CD4-positive, alpha-beta T cell treated with Interleukin-21 for 1 hour (primary cell): ENCODE measurements around the gene GMDS.

Source experiments
- DNase-seq: peaks from one replicate; pipeline ENCODE4 v3.0.0-alpha.2; 2020

The GMDS gene

DNA sequence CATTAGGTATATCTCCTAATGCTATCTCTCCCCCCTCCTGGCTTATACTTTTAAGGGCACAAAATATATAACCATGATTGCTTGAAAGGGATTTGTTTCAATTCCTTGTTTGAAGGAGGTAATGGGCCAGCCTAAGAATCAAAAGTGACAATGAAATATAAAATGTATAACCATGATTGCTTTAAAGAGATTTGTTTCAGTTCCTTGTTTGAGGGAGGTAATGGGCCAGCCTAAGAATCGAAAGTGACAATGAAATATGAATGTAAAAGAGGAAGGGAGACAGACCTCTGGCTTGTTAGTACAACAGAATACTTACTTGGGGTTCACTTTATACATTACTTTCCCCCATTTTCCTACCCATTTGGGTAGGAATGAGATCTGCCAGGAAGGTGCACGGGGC lies 580.2 kb downstream of the GMDS start:
- no peak for DNase-seq

DNA sequence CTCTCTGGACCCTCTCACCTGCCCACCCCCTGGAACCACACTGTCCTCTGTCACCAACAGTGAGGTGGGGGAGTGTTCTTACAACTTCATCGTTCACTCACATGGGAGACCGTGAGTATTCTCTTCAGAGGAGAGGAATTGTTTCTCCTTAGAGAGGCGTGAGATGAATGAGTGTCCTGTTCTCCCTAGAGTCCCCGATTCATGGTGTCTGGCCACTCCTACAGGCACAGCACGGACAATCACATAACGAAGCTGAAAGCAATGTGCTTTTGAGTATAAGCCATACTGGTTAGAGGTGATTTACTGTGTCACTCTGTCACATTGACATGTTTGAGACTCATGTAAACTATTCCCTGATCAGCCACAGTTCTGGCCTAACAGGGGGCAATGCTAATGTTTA lies 581.1 kb downstream of the GMDS start:
- no peak for DNase-seq

DNA sequence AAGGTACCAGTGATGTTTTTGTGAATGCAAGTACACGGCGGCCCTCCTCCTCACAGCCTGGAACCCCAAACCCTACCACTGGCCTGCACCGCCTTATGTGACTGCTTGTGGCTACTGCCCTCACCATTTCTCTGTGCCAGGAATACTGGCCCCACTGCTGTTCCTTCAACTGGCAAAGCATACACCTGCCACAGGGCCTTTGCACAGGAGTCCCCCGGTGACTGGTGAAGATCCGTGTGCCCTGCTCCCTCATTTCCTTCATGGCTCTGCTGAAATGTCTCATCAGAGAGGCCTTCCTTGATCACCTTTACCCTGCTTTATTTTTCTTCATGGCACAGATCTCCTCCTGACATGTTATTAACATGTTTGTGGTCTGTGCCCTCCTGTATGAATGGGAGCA lies 581.9 kb downstream of the GMDS start:
- DNase-seq, result no peak

DNA sequence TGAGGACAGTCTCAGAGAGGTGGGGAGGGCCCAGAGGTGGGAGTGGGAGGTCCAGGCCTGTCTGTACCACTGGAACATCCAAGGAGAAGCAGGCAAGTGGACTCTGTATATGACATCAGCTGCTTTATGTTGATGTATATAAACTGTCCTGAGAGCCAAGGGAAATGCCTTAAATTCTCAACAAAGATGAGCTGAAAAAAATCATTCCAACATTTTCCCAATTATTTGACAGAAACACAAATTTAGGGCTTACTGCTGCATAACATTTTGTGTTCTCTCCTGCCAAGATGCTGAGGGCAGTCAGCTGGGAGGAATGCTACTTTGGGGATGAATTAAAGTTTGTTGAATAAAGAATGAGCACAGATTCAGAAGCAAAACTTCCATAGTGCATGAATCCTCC lies 582.9 kb downstream of the GMDS start:
- no peak for DNase-seq

- no peak for DNase-seq
Measured at GRCh38 chr6:1659816-1660215, 585.6 kb downstream of the GMDS start.

- DNase-seq, result no peak
Measured at GRCh38 chr6:1658212-1659005, 587.0 kb downstream of the GMDS start.

GRCh38 chr6:1657771-1658165 lies 587.6 kb downstream of the GMDS start:
- no peak for DNase-seq

GRCh38 chr6:1657116-1657770 lies 588.2 kb downstream of the GMDS start:
- DNase-seq, result no peak

DNA sequence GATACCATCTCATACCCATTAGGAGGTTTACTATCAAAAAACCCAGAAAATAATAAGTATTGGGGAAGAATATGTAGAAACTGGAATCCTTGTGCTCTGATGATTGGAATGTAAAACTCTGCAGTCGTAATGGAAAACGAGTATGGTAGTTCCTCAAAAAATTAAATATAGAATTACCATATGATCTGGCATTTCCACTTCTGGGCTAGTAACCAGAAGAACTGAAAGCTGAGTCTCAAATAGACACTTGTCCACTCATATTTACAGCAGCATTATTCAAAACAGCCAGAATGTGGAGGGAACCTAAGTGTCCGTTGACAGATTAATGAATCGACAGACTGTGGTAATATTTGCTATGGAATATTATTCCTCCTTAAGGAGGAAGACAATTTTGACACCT lies 591.4 kb downstream of the GMDS start:
- no peak for DNase-seq

GRCh38 chr6:1652842-1653241 lies 592.6 kb downstream of the GMDS start:
- DNase-seq, result no peak

GRCh38 chr6:1651362-1651761 lies 594.0 kb downstream of the GMDS start:
- no peak for DNase-seq

DNA sequence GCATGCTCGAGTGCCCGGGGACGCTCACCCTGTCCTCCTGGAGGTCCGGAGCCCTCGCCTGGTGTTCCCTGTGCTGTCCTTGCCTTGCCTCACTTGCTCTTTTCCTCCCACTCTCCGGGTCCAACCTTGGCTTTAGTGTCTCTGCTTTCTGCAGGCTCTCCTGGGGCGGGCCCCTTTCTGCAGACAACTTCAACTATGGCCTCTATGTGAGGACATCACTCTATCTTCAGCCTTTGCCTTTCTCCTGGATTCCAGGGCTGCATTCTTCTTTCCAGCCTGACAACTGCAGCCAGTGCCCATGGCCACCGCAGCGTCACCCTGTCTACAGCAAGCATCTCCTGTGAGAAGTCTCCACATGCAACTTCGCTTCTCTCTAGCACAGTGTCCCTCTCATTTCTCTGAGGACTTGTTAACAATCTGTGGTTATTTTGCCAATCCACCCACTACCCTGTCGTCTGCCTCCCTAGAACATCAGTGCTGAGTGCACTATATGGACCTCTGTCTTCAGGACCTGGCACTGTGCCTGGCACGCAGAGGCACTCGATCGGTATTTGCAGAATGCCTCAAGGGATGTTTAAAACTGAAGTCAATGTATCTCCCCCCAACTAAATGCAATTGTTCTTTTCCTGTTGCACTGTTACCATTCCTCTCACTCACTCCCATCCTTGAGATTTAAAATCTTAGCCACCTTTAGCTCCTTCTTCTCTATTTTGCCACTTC lies 599.8 kb downstream of the GMDS start:
- DNase-seq, result no peak

DNA sequence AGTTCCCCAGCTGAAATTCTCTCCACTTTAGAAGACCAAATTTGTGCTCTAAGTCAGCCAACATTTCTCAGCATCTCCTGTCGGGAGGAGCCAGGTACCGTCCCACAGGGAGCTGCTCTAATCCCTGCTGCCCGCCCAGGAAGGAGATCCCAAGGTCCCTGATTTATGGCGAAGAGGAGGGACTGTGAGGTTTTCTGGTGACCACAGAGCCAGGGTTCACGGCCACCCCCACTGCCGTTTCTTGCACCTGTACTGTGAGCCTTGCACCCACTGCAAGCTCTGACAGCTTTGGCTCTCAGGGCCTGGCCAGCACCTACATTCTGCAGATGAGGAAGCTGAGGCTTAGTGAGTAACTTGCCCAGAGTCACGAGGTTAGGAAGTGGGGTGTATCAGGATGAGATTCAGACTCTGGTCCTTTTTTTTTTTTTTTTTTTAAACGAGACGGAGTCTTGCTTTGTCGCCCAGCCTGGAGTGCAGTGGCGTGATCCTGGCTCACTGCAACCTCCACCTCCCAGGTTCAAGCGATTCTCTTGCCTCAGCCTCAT lies 600.8 kb downstream of the GMDS start:
- DNase-seq, result no peak

DNA sequence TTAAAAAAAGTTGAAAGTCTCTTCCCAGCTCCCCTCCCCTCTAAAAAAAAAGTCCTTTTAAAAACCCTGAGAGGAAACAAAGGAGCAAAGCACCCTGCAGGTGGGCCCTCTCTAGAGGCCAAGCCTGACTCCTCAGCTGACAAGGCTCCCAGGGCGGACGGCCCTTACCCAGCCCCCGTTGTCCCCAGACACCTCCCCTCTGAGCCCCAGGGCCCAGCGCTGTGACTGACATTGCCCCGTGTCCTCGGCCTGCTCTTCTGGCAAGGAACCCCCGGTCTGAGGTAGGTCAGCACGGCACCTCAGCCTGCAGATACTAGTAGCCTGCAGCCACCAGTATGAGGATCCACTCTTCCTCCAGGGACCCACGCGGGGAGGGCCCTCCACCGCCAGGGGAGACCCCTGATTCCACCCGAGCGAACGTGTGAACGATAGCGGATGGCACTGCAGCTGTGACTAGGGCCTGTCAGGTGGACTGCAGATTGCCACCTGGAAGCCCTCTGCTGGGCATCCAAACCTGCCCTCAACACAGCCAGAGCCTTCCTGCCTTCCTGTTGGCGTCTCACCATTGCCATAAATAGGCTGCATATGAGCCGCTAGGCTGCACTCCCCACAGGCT lies 601.5 kb downstream of the GMDS start:
- DNase-seq, result no peak

GRCh38 chr6:1643111-1643510 lies 602.3 kb downstream of the GMDS start:
- DNase-seq, result no peak

GRCh38 chr6:1641343-1641885 lies 604.0 kb downstream of the GMDS start:
- DNase-seq, result no peak

DNA sequence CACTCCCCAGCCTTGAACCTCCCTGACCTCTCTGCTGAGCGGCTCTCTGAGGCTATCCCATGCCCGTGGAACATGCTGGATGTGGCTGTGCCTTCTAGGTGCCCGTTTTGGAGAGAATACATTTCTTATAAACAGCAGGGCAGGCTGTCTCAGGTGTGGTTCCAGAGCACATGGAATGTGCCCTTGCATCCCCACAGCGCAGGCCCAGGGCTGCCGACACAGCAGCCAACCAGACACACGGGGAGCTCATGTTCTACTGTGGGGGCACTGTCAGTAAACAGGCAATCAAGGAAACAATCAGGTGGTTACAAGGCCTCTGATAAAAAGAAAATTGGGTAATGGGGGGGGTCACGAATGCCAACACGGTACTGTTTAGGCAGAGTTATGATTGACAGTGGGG lies 604.9 kb downstream of the GMDS start:
- no peak for DNase-seq

DNA sequence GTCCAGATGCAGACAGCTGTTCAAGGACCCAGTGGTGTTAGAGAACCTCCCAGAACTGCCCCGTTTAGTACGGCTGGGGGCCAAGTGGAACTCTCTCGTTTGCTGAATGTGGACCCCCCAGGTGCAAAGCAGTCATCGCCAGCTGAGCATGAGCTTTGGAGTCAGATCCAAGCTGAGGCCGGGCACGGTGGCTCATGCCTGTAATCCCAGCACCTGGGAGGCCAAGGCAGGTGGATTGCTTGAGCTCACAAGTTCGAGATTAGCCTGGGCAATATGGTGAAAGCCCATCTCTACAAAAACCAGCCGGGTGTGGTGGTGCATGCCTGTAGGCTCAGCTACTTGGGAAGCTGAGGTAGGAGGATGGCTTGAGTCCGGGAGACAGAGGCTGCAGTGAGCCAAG lies 606.0 kb downstream of the GMDS start:
- DNase-seq, result no peak

- no peak for DNase-seq
Measured at GRCh38 chr6:1636971-1637871, 608.2 kb downstream of the GMDS start.

GRCh38 chr6:1636272-1636825 lies 609.1 kb downstream of the GMDS start:
- DNase-seq, result no peak

- no peak for DNase-seq
Measured at GRCh38 chr6:1635305-1636010, 609.9 kb downstream of the GMDS start.
